Measurements from ENCODE around the gene PCA3.

Gene PCA3

GRCh38 chr9:76758476-76758875 lies 5.8 kb upstream of the PCA3 start:
- no peak for DNase-seq

- DNase-seq, result no peak
Observed at GRCh38 chr9:76759732-76760131, 4.5 kb upstream of the PCA3 start.

GRCh38 chr9:76761448-76761847 lies 2.8 kb upstream of the PCA3 start:
- no peak for DNase-seq

- no peak for DNase-seq
Observed at GRCh38 chr9:76766126-76766525, 1.9 kb downstream of the PCA3 start.

GRCh38 chr9:76772686-76773445 lies 8.6 kb downstream of the PCA3 start:
- DNase-seq, result no peak

- DNase-seq, result no peak
Observed at GRCh38 chr9:76784881-76785280, 20.6 kb downstream of the PCA3 start.

- DNase-seq, result no peak
Observed at GRCh38 chr9:76785501-76785900, 21.3 kb downstream of the PCA3 start.

GRCh38 chr9:76787677-76788076 lies 23.4 kb downstream of the PCA3 start:
- DNase-seq, result no peak

- DNase-seq, result no peak
Observed at GRCh38 chr9:76789840-76790239, 25.6 kb downstream of the PCA3 start.

GRCh38 chr9:76793784-76794431 lies 29.7 kb downstream of the PCA3 start:
- no peak for DNase-seq

- DNase-seq, result no peak
Observed at GRCh38 chr9:76796296-76796695, 32.1 kb downstream of the PCA3 start.

GRCh38 chr9:76798527-76798926 lies 34.3 kb downstream of the PCA3 start:
- DNase-seq, result no peak

- DNase-seq, result no peak
Observed at GRCh38 chr9:76799473-76799872, 35.2 kb downstream of the PCA3 start.

- DNase-seq, result no peak
Observed at GRCh38 chr9:76800901-76801300, 36.7 kb downstream of the PCA3 start.

- no peak for DNase-seq
Observed at GRCh38 chr9:76803083-76803482, 38.8 kb downstream of the PCA3 start.

- DNase-seq, result no peak
Observed at GRCh38 chr9:76803762-76804161, 39.5 kb downstream of the PCA3 start.

- DNase-seq, result no peak
Observed at GRCh38 chr9:76808636-76809035, 44.4 kb downstream of the PCA3 start.

- no peak for DNase-seq
Observed at GRCh38 chr9:76810377-76810957, 46.2 kb downstream of the PCA3 start.

- no peak for DNase-seq
Observed at GRCh38 chr9:76812591-76812990, 48.4 kb downstream of the PCA3 start.

- DNase-seq, result no peak
Observed at GRCh38 chr9:76817489-76817888, 53.3 kb downstream of the PCA3 start.

GRCh38 chr9:76818271-76818670 lies 54.0 kb downstream of the PCA3 start:
- no peak for DNase-seq

GRCh38 chr9:76820431-76820830 lies 56.2 kb downstream of the PCA3 start:
- no peak for DNase-seq

- DNase-seq, result no peak
Observed at GRCh38 chr9:76827296-76828080, 63.2 kb downstream of the PCA3 start.

- DNase-seq, result no peak
Observed at GRCh38 chr9:76828447-76828846, 64.2 kb downstream of the PCA3 start.
